PC-9 (cell line): ENCODE measurements around the gene SEC16A. TPM values are rescaled to one million over a fixed set of nuclear protein-coding genes. Genes with fewer than 3 reads are reported as not detected.

Experiments
- BruUV-seq: library from RNA; stranded (reverse); fragments of 400-500 nt; replicated peaks from 2 replicates; lab custom pipeline; 2021; lab: Mats Ljungman, UMichigan
- CTCF ChIA-PET: fragments of 300-600 bp; sonication (Branson Sonifier 250); formaldehyde crosslinking; loops from one replicate; lab custom pipeline; 2022; ENCODE audit warnings: antibody characterized with exemption; lab: Charles Lee
- POLR2A ChIA-PET: fragments of 300-600 bp; sonication (Branson Sonifier 250); formaldehyde crosslinking; loops from one replicate; lab custom pipeline; 2022; ENCODE audit warnings: antibody characterized with exemption; ENCODE audit not compliant: unreplicated experiment; lab: Charles Lee
- DNase-seq, 2 experiments: peaks; one replicate each; pipeline versions ENCODE4 v3.0.0 to v3.0.0-alpha.2; 2015 to 2022; ENCODE audit warnings: mixed read lengths in 1 of 2
- H2AFZ ChIP-seq: fragments of 200-600 bp; sonication (generic); 2 replicates; pipeline ENCODE4 v1.8.1; 2017; ENCODE audit warnings: antibody characterized with exemption
- H3F3A ChIP-seq: fragments of 200-600 bp; sonication (generic); 2 replicates; pipeline ENCODE4 v1.8.1; 2017; ENCODE audit warnings: antibody characterized with exemption, mild to moderate bottlenecking, low read depth; ENCODE audit not compliant: insufficient read depth
- H3K27ac ChIP-seq: fragments of 200-600 bp; sonication (generic); 2 replicates; pipeline ENCODE4 v1.6.1; 2016; ENCODE audit warnings: mixed run types
- H3K27me3 ChIP-seq: fragments of 200-600 bp; sonication (generic); 2 replicates; pipeline ENCODE4 v1.6.1; 2016; ENCODE audit warnings: low read depth, mixed run types; ENCODE audit not compliant: insufficient read depth
- H3K36me3 ChIP-seq: fragments of 200-600 bp; sonication (generic); 2 replicates; pipeline ENCODE4 v1.6.1; 2016; ENCODE audit warnings: low read depth, mixed run types
- H3K4me1 ChIP-seq: fragments of 200-600 bp; sonication (generic); replicated peaks from 2 replicates; pipeline ENCODE4 v1.6.1; 2016; ENCODE audit warnings: mixed run types; ENCODE audit not compliant: insufficient read depth
- H3K4me2 ChIP-seq: fragments of 200-600 bp; sonication (generic); 2 replicates; pipeline ENCODE4 v1.6.1; 2017; ENCODE audit warnings: mixed run types
- H3K4me3 ChIP-seq: fragments of 200-600 bp; sonication (generic); 2 replicates; pipeline ENCODE4 v1.6.1; 2016; ENCODE audit warnings: mixed run types
- H3K79me2 ChIP-seq: fragments of 200-600 bp; sonication (generic); 2 replicates; pipeline ENCODE4 v1.6.1; 2017; ENCODE audit warnings: low read depth, mixed run types
- H3K9me2 ChIP-seq: fragments of 200-600 bp; sonication (generic); 2 replicates; pipeline ENCODE4 v1.8.1; 2017; ENCODE audit warnings: mild to moderate bottlenecking; ENCODE audit not compliant: insufficient read depth
- H3K9me3 ChIP-seq: fragments of 200-600 bp; sonication (generic); 2 replicates; pipeline ENCODE4 v1.8.1; 2016; ENCODE audit warnings: low read depth; ENCODE audit not compliant: insufficient read depth
- H4K20me1 ChIP-seq: fragments of 200-600 bp; sonication (generic); 2 replicates; pipeline ENCODE4 v1.8.1; 2017; ENCODE audit not compliant: insufficient read depth
- EZH2 ChIP-seq: fragments of 200-600 bp; sonication (generic); IDR thresholded peaks from 2 replicates; pipeline ENCODE4 v1.8.0; 2017; ENCODE audit warnings: antibody characterized with exemption, low read depth
- intact Hi-C: fragments of 100-400 bp; cut with micrococcal nuclease; formaldehyde crosslinking; loops from one replicate; pipeline ENCODE4 v1.10.0; 2022; ENCODE audit not compliant: unreplicated experiment
- total RNA-seq: library from RNA; stranded (reverse); gene quantifications from 2 replicates; pipeline ENCODE4 v1.2.3, GENCODE V29; 2021
- TF ChIP-seq, protein P1 (sequence below): fragments of 200-600 bp; sonication (generic); conservative IDR thresholded peaks from 2 replicates; pipeline ENCODE4 v1.6.1; 2017; ENCODE audit warnings: mixed run types, antibody characterized with exemption, mild to moderate bottlenecking, moderate library complexity

The SEC16A gene
- total RNA-seq, 1 experiment from 2014 or later = 81.8 TPM

DNA sequence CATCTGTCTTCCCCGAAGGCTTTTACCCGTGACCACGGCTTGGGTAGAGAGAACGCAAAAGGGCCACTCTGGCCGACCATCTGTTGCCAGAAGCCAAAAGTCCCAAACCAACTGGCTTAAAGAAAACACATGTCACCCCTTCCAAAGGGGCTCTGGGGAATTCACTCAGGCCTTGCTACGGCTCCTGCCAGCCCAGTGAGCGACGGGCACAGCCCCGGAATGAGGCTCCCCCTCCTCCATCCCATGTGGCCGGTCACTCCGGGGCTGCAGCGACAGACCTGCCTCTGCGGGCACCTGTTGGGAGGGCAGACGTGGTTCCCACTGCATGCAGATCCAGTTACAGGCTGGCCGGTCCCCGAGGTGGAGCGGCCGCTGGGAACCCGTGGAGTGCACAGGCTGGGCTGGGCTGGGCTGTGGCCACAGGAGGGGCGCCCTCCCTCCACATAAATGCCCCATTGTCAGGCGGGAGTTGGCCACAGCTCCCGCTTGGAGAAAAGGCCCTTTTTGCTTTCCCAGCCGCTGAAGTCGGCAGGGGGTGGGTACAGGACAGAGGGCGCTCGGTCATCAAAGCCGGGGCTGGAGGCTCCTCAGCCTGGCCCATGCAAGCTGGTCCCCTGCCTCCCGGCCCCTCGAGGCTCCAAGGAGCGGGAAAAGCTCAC, 43.1 kb upstream of the SEC16A start:
- Histone ChIP-seq H3K79me2 (no peaks in the 10 kb centered on the region), H3F3A (no peaks in the 10 kb centered on the region), H3K4me3 (no peak overlapping the region), H3K4me2 (no peak overlapping the region), H3K36me3 (no peaks in the 10 kb centered on the region), H3K4me1 (no peaks in the 10 kb centered on the region), H4K20me1 (peaks cover 9% of the 10 kb centered on the region; the same call in 1 of the 2 replicates), H3K27me3 (no peaks in the 10 kb centered on the region), H3K27ac (no peak overlapping the region), H2AFZ (no peak overlapping the region), H3K9me3 (no peaks in the 10 kb centered on the region), H3K9me2 (no peaks in the 10 kb centered on the region)
- intact Hi-C loops = no loop called here
- POLR2A ChIA-PET = no interaction called here
- BruUV-seq = no TSS peak
- TF ChIP-seq EZH2 = no peak
- TF ChIP-seq, protein P1, sequence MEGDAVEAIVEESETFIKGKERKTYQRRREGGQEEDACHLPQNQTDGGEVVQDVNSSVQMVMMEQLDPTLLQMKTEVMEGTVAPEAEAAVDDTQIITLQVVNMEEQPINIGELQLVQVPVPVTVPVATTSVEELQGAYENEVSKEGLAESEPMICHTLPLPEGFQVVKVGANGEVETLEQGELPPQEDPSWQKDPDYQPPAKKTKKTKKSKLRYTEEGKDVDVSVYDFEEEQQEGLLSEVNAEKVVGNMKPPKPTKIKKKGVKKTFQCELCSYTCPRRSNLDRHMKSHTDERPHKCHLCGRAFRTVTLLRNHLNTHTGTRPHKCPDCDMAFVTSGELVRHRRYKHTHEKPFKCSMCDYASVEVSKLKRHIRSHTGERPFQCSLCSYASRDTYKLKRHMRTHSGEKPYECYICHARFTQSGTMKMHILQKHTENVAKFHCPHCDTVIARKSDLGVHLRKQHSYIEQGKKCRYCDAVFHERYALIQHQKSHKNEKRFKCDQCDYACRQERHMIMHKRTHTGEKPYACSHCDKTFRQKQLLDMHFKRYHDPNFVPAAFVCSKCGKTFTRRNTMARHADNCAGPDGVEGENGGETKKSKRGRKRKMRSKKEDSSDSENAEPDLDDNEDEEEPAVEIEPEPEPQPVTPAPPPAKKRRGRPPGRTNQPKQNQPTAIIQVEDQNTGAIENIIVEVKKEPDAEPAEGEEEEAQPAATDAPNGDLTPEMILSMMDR = no peak
- no peak for DNase-seq
- CTCF ChIA-PET = no interaction called here

DNA sequence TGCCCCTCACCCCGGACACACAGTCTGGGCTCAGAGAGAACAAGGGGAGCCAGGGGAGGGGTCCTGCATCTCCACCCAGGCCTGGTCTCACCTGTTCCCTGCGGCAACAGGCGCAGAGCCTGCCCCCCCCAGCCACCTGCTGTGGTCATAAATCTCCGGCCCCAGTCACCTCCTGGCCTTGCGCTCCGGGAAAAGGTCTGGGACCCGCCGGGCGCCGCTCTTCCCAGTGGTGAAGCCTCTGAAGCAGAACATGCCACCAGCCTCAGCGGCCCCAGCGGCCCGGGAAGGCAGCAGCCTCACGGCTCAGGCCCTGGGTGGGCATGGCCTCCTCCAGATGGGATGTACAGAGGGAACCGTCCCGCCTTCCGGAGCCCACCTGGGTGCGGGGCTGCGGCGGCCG, 42.4 kb upstream of the SEC16A start:
- Histone ChIP-seq H3K27me3 (no peaks in the 10 kb centered on the region), H4K20me1 (peaks cover 9% of the 10 kb centered on the region; the same call in 1 of the 2 replicates), H3K4me1 (no peaks in the 10 kb centered on the region), H3K9me2 (no peaks in the 10 kb centered on the region), H3F3A (no peaks in the 10 kb centered on the region), H3K4me2 (no peak overlapping the region), H3K9me3 (no peaks in the 10 kb centered on the region), H3K79me2 (no peaks in the 10 kb centered on the region), H3K36me3 (no peaks in the 10 kb centered on the region), H3K4me3 (no peak overlapping the region), H2AFZ (no peak overlapping the region), H3K27ac (no peak overlapping the region)
- DNase-seq = no peak
- no TSS peak for BruUV-seq
- intact Hi-C loops = no loop called here
- ChIA-PET CTCF (no interaction called here), POLR2A (no interaction called here)
- no peak for TF ChIP-seq EZH2
- TF ChIP-seq, protein P1 = no peak

DNA sequence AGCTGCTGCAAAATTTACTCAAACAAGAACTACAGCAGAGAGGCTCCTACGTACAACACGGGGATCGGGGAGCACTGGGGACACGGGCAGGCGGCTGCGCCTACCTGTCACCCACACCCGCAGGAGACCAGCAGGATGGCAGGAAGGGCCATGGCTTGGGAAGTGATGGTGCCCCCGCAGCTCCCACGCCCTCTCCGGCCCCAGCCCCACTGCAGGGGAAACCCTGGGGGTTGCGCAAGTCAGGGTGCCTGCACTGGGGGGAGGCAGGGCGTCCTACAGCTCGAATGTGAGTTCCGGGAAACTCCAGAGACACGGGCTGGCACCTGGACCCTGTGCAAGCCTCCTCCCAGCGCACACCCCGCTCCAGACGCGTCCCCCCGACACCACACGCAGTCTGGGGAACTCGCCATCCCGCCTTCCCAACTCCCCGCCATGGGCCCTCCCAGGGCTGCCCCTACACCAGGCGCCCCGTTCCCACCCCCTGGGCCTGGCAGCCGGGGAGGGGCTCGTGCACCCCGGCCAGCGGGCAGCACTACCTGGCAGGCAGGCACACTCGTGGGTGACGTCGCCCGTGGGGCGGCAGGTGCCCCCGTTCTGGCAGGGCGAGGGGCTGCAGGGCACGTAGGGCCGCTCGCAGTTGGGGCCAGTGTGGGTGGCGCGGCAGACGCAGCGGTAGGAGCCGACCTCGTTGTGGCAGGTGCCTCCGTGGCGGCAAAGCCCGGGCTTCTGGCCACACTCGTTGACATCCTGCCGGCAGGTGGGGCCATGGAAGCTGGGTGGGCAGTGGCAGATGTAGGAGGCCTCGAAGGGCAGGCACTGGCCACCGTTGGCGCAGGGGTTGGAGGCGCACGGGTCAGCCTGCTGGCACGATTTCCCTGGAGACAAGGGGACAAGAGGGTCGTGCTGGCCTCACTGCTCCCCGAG, 39.7 kb upstream of the SEC16A start:
- no peaks in the 10 kb centered on the region for H3K9me3 ChIP-seq
- BruUV-seq = no TSS peak
- POLR2A ChIA-PET = no interaction called here

More for the DNA sequence above, 39.7 kb upstream of the SEC16A start:
- CTCF ChIA-PET = no interaction called here
- Histone ChIP-seq H3K36me3 (no peaks in the 10 kb centered on the region), H3K4me3 (no peak overlapping the region), H4K20me1 (no peaks in the 10 kb centered on the region), H3K27me3 (no peaks in the 10 kb centered on the region), H3K79me2 (no peaks in the 10 kb centered on the region), H3K4me2 (no peak overlapping the region), H2AFZ (no peak overlapping the region), H3F3A (no peaks in the 10 kb centered on the region), H3K9me2 (no peaks in the 10 kb centered on the region), H3K4me1 (no peaks in the 10 kb centered on the region), H3K27ac (no peak overlapping the region)
- no peak for DNase-seq
- intact Hi-C loops = no loop called here
- TF ChIP-seq, protein P1 = no peak
- TF ChIP-seq EZH2 = no peak
